Measurements from ENCODE around the gene MYBPC3. TPM values are rescaled to one million over a fixed set of nuclear protein-coding genes. Genes with fewer than 3 reads are reported as not detected.
A peak's percentile ranks its signal among the peaks of the same experiment; 100 is the strongest.

Gene MYBPC3
- total and polyA plus RNA-seq, 2 donors (not counting 3 experiments of a cell fraction or from before 2014, with no cell fraction given) = not detected

GRCh38 chr11:47393163-47394049, 40.9 kb upstream of the MYBPC3 start:
- H3K9me3 ChIP-seq (replicated peaks; ENCODE audit: control insufficient read depth, insufficient read depth, low read length) = no peaks in the 10 kb centered on the region
- TF ChIP-seq EZH2 (IDR thresholded peaks at IDR 0.05; ENCODE audit: borderline replicate concordance, low read depth, low read length, severe bottlenecking) (no peak), POLR2A (IDR thresholded peaks at IDR 0.05; ENCODE audit: low read depth, low read length) (no peak), GATA2 (IDR thresholded peaks at IDR 0.05; ENCODE audit: insufficient read depth, insufficient read length, low read depth, low read length) (no peak), FOS (IDR thresholded peaks at IDR 0.05; ENCODE audit: borderline replicate concordance, insufficient read depth, low read length) (no peak), CTCF (IDR thresholded peaks at IDR 0.05; ENCODE audit: extremely low read depth in 1 of 2, insufficient read depth in 1 of 2, low read depth in 1 of 2, low read length in 2 of 2) (no peak), JUN (IDR thresholded peaks at IDR 0.05; ENCODE audit: borderline replicate concordance, insufficient read depth, insufficient read length, low read depth) (no peak), MYC (IDR thresholded peaks at IDR 0.05; ENCODE audit: low read depth, low read length) (no peak), POLR2AphosphoS5 (IDR thresholded peaks at IDR 0.05; ENCODE audit: insufficient read depth, low read depth, low read length) (no peak), MAX (IDR thresholded peaks at IDR 0.05; ENCODE audit: insufficient read depth, insufficient read length) (no peak)
- peak overlapping the region; percentile 30 for H2AFZ ChIP-seq (ENCODE audit: low read depth, low read length)
- intact Hi-C loops (cut with micrococcal nuclease) (loop anchor here (1.0 kb wide), 2 partner anchors 15 to 19 kb away; partner anchors contain the start of gene SLC39A13), dilution Hi-C loops (cut with MboI; ENCODE audit: extremely low pct_ligation_motif_present, low sequenced_read_pairs) (no loop called here)
- POLR2A ChIA-PET = no interaction called here
- BruUV-seq (replicated peaks) = no TSS peak
- no peaks in the 10 kb centered on the region for H3K36me3 ChIP-seq (ENCODE audit: control insufficient read depth in 2 of 2, extremely low read depth in 1 of 2, insufficient read depth in 2 of 2, low read length in 2 of 2)
- H3K4me3 ChIP-seq (replicated peaks in 1 of 3; ENCODE audit: insufficient read depth in 1 of 3, low read depth in 1 of 3, low read length in 3 of 3) = no peak overlapping the region
- H3K4me1 ChIP-seq (ENCODE audit: control insufficient read depth, extremely low read depth, insufficient read depth, low read length) = peaks cover 21% of the 10 kb centered on the region
- no peak overlapping the region for H3K4me2 ChIP-seq (ENCODE audit: insufficient read depth, low read length)
- H3K79me2 ChIP-seq (ENCODE audit: control insufficient read depth, insufficient read depth, low read length) = no peaks in the 10 kb centered on the region
- CTCF ChIA-PET = interaction anchor here (1.1 to 5.5 kb wide), 3 partner anchors 15 to 38 kb away, joined by 4 to 76 read pairs (median 5); partner anchors contain the start of gene SLC39A13
- peak; percentile 64 for FAIRE-seq
- H3K9me1 ChIP-seq (replicated peaks; ENCODE audit: control insufficient read depth, extremely low read depth, insufficient read depth, low read length) = no peaks in the 10 kb centered on the region
- H3K9ac ChIP-seq (replicated peaks; ENCODE audit: extremely low read depth, insufficient read depth, low read length) = no peak overlapping the region
- H3K27ac ChIP-seq (ENCODE audit: insufficient read depth, low read depth, low read length) = peak overlapping the region; percentile 99
- no peaks in the 10 kb centered on the region for H4K20me1 ChIP-seq (replicated peaks; ENCODE audit: control insufficient read depth, extremely low read depth, insufficient read depth, low read length)
- no peaks in the 10 kb centered on the region for H3K27me3 ChIP-seq (ENCODE audit: control insufficient read depth in 2 of 2, insufficient read depth in 2 of 2, low read length in 2 of 2)
- DNase-seq (ENCODE audit: low read depth, low spot score) = peak; percentile 51

Data from endothelial cell of umbilical vein (primary cell).